ENCODE data around the gene CCNQ. TPM values are rescaled to one million over a fixed set of nuclear protein-coding genes. Genes with fewer than 3 reads are reported as not detected.
"Not testable (repeated sequence)": the region's sequence is repeated elsewhere in the genome, so short reads cannot be mapped to it uniquely, and the experiment has no call there.

Gene CCNQ
- total RNA-seq, 1 donor from 2014 or later = 21.7 TPM

DNA sequence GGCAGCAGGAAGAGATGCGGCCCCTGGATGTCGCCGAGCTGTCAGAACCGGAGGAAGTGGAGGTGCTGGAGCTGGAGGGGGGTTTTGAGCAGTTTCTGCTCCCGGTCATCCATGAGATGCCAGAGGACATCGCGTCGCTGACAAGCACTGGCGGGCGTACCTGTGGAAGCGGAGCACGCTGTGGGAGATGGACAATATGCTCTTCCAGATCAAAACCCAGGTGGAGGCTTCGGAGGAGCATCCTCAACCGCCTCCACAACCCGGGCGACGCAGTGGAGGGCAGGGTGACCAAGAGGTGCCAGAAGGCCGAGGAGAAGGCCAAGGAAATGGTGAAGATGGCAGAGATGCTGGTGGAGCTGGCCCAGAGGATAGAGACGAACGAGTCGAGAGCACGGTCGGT lies 7.6 kb upstream of the CCNQ start:
- H3K4me2 ChIP-seq (ENCODE audit: low read length) = no peak overlapping the region
- no peak overlapping the region for H2AFZ ChIP-seq (ENCODE audit: low read depth, low read length)
- Mint-ChIP-seq H3K4me3 (ENCODE audit: unreplicated experiment) (no peak overlapping the region), H3K27me3 (ENCODE audit: low read depth, unreplicated experiment) (peaks cover 30% of the 10 kb centered on the region), H3K9me3 (ENCODE audit: unreplicated experiment) (no peaks in the 10 kb centered on the region), H3K27ac (ENCODE audit: unreplicated experiment) (no peak overlapping the region), H3K36me3 (ENCODE audit: low read depth, unreplicated experiment) (no peaks in the 10 kb centered on the region), H3K4me1 (ENCODE audit: low read depth, unreplicated experiment) (no peaks in the 10 kb centered on the region)
- H3K9me3 ChIP-seq (ENCODE audit: insufficient read depth, low read depth, low read length) = no peaks in the 10 kb centered on the region
- H3K27me3 ChIP-seq (ENCODE audit: insufficient read depth, low read length) = no peaks in the 10 kb centered on the region
- FAIRE-seq (no peak), DNase-seq (ENCODE audit: low read depth) (no peak)
- no peaks in the 10 kb centered on the region for H3K4me1 ChIP-seq (ENCODE audit: insufficient read depth, low read length)
- TF ChIP-seq EZH2 (IDR thresholded peaks at IDR 0.05; ENCODE audit: insufficient read depth, low read length) = no peak
- TF ChIP-seq, protein P1, sequence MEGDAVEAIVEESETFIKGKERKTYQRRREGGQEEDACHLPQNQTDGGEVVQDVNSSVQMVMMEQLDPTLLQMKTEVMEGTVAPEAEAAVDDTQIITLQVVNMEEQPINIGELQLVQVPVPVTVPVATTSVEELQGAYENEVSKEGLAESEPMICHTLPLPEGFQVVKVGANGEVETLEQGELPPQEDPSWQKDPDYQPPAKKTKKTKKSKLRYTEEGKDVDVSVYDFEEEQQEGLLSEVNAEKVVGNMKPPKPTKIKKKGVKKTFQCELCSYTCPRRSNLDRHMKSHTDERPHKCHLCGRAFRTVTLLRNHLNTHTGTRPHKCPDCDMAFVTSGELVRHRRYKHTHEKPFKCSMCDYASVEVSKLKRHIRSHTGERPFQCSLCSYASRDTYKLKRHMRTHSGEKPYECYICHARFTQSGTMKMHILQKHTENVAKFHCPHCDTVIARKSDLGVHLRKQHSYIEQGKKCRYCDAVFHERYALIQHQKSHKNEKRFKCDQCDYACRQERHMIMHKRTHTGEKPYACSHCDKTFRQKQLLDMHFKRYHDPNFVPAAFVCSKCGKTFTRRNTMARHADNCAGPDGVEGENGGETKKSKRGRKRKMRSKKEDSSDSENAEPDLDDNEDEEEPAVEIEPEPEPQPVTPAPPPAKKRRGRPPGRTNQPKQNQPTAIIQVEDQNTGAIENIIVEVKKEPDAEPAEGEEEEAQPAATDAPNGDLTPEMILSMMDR (IDR thresholded peaks at IDR 0.05; ENCODE audit: insufficient read depth, low read depth, low read length) = no peak
- H3K27ac ChIP-seq (ENCODE audit: low read depth, low read length) = no peak overlapping the region
- H3K36me3 ChIP-seq (ENCODE audit: insufficient read depth, low read length) = no peaks in the 10 kb centered on the region
- H4K20me1 ChIP-seq (ENCODE audit: insufficient read depth, low read length) = no peaks in the 10 kb centered on the region
- H3K4me3 ChIP-seq (ENCODE audit: insufficient read depth, low read depth, low read length) = no peak overlapping the region
- no peak overlapping the region for H3K9ac ChIP-seq (ENCODE audit: low read length)
- no peaks in the 10 kb centered on the region for H3K79me2 ChIP-seq (ENCODE audit: insufficient read depth, low read length)

DNA sequence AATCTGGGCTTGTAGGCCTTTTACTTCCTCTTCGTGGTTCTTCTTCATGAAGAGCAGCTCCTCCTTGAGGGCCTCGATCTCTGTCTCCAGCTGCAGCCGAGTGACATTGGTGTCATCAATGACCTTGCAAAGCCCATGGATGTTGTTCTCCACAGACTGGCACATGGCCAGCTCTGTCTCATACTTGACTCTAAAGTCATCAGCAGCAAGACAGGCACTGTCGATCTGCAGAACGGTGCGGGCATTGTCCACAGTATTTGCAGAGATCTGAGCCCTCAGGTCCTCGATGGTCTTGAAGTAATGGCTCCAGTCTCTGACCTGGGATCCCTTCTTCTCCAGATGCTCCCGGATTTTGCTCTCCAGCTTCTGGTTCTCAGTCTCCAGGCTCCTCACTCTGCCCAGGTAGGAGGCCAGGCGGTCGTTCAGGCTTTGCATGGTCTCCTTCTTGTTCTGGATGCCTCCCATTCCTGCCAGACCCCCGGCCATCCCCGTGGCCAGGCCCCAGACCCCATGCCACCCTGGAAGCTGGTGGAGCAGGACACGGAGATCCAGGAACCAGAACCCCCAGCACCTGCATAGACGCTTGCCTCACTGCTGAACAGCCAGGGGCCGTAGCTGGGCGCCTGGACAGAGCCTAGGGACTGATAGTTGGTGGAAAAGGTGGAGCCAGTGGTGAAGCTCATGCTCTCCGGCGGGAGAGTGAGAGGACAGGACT lies 5.9 kb upstream of the CCNQ start:
- not testable (repeated sequence) for DNase-seq (ENCODE audit: low read depth); H3K4me1 Mint-ChIP-seq (ENCODE audit: low read depth, unreplicated experiment); H3K79me2 ChIP-seq (ENCODE audit: insufficient read depth, low read length); H3K9ac ChIP-seq (ENCODE audit: low read length); H3K4me2 ChIP-seq (ENCODE audit: low read length); H3K4me1 ChIP-seq (ENCODE audit: insufficient read depth, low read length); H3K4me3 Mint-ChIP-seq (ENCODE audit: unreplicated experiment); H3K27me3 ChIP-seq (ENCODE audit: insufficient read depth, low read length); H3K27ac Mint-ChIP-seq (ENCODE audit: unreplicated experiment); H3K9me3 Mint-ChIP-seq (ENCODE audit: unreplicated experiment); H3K36me3 Mint-ChIP-seq (ENCODE audit: low read depth, unreplicated experiment); H3K36me3 ChIP-seq (ENCODE audit: insufficient read depth, low read length); FAIRE-seq; H2AFZ ChIP-seq (ENCODE audit: low read depth, low read length); H3K9me3 ChIP-seq (ENCODE audit: insufficient read depth, low read depth, low read length); H4K20me1 ChIP-seq (ENCODE audit: insufficient read depth, low read length); H3K27ac ChIP-seq (ENCODE audit: low read depth, low read length); H3K4me3 ChIP-seq (ENCODE audit: insufficient read depth, low read depth, low read length)
- H3K27me3 Mint-ChIP-seq (ENCODE audit: low read depth, unreplicated experiment) = peaks cover 30% of the 10 kb centered on the region

DNA sequence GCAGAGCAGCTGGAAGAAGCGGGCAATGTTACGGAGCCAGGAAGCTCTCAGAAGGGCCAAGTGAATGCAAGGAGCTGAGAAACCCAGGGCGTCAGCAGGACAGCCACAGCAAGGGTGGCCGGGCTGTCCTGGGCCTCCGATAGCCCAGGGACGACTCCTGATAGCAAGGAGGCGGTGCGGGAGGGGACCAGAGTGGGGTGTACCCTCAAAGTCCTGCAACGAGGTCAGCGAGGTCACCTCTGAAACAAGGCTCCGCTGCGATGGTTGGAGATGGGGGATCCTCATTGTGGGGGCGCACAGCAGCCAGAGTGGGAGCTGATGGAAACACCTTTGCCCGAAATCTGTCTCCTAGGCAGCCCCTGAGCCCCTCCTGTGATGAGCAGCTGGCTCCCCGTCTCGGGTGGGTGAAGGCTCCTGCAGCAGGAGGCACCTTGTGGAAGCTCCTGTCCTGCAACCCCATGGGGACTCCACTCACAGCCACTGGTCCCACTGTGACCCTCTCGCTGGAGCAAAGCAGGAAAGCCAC lies 4.3 kb upstream of the CCNQ start:
- Histone ChIP-seq H3K4me1 (ENCODE audit: insufficient read depth, low read length) (peaks cover 6% of the 10 kb centered on the region), H3K27me3 (ENCODE audit: insufficient read depth, low read length) (no peaks in the 10 kb centered on the region), H3K4me3 (ENCODE audit: insufficient read depth, low read depth, low read length) (no peak overlapping the region), H3K27ac (ENCODE audit: low read depth, low read length) (no peak overlapping the region), H3K36me3 (ENCODE audit: insufficient read depth, low read length) (no peaks in the 10 kb centered on the region), H2AFZ (ENCODE audit: low read depth, low read length) (no peak overlapping the region), H3K9me3 (ENCODE audit: insufficient read depth, low read depth, low read length) (no peaks in the 10 kb centered on the region), H3K4me2 (ENCODE audit: low read length) (no peak overlapping the region), H3K9ac (ENCODE audit: low read length) (no peak overlapping the region), H4K20me1 (ENCODE audit: insufficient read depth, low read length) (no peaks in the 10 kb centered on the region), H3K79me2 (ENCODE audit: insufficient read depth, low read length) (peaks cover 3% of the 10 kb centered on the region)
- FAIRE-seq (no peak), DNase-seq (ENCODE audit: low read depth) (no peak)
- Mint-ChIP-seq H3K4me1 (ENCODE audit: low read depth, unreplicated experiment) (peaks cover 3% of the 10 kb centered on the region), H3K27me3 (ENCODE audit: low read depth, unreplicated experiment) (peaks cover 27% of the 10 kb centered on the region), H3K9me3 (ENCODE audit: unreplicated experiment) (no peaks in the 10 kb centered on the region), H3K27ac (ENCODE audit: unreplicated experiment) (no peak overlapping the region), H3K36me3 (ENCODE audit: low read depth, unreplicated experiment) (no peaks in the 10 kb centered on the region), H3K4me3 (ENCODE audit: unreplicated experiment) (no peak overlapping the region)
- TF ChIP-seq, protein P1 (IDR thresholded peaks at IDR 0.05; ENCODE audit: insufficient read depth, low read depth, low read length) = no peak
- TF ChIP-seq EZH2 (IDR thresholded peaks at IDR 0.05; ENCODE audit: insufficient read depth, low read length) = no peak
